DND-41 (cell line): ENCODE results near the gene TMA7.
"Not testable (repeated sequence)": the region's sequence is repeated elsewhere in the genome, so short reads cannot be mapped to it uniquely, and the experiment has no call there.

Experiments used
- CTCF ChIP-seq: IDR thresholded peaks from 2 replicates; pipeline ENCODE4 v1.5.1; 2012; ENCODE audit warnings: borderline replicate concordance, low read length, moderate library complexity, mild to moderate bottlenecking; ENCODE audit not compliant: poor library complexity, severe bottlenecking; ENCODE audit errors: extremely low read depth
- EZH2 ChIP-seq: IDR thresholded peaks from 3 replicates; pipeline ENCODE4 v1.6.1; 2012; ENCODE audit warnings: borderline replicate concordance, low read depth, mild to moderate bottlenecking, moderate library complexity, low read length, inconsistent platforms; ENCODE audit not compliant: severe bottlenecking

GRCh38 chr3:48480891-48481290, 40.8 kb downstream of the TMA7 start:
- TF ChIP-seq CTCF, EZH2: not testable (repeated sequence)
